Liver (tissue), 9 donors: ENCODE data around the gene TMEM115. TPM values are rescaled to one million over a fixed set of nuclear protein-coding genes. Genes with fewer than 3 reads are reported as not detected.
A peak's percentile ranks its signal among the peaks of the same experiment; 100 is the strongest.

Experiments
- DNase-seq: peaks from one replicate; pipeline ENCODE4 v3.0.0-alpha.2; 2017; ENCODE audit warnings: low spot score
- H3K27ac ChIP-seq, 2 donors: one replicate each; pipeline ENCODE4 v1.7.0; 2013; ENCODE audit warnings: inconsistent platforms in 2 of 2, low read length in 2 of 2, control low read depth in 1 of 2, low read depth in 1 of 2, mild to moderate bottlenecking in 1 of 2
- H3K27me3 ChIP-seq, 4 donors: one replicate each; pipeline versions ENCODE4 v1.6.1 to v1.7.0; 2013; ENCODE audit warnings: low read length in 3 of 4, inconsistent platforms in 1 of 4, mild to moderate bottlenecking in 1 of 4, moderate library complexity in 1 of 4; ENCODE audit not compliant: control insufficient read depth in 4 of 4, insufficient read depth in 4 of 4
- H3K36me3 ChIP-seq, 4 donors: one replicate each; pipeline versions ENCODE4 v1.6.1 to v1.7.0; 2013; ENCODE audit warnings: low read length in 3 of 4, mild to moderate bottlenecking in 3 of 4, low read depth in 1 of 4, moderate library complexity in 1 of 4; ENCODE audit not compliant: control insufficient read depth in 4 of 4, insufficient read depth in 3 of 4
- H3K4me1 ChIP-seq, 4 donors: one replicate each; pipeline versions ENCODE4 v1.6.1 to v1.7.0; 2013; ENCODE audit warnings: low read length in 3 of 4, mild to moderate bottlenecking in 3 of 4, moderate library complexity in 1 of 4; ENCODE audit not compliant: control insufficient read depth in 4 of 4, insufficient read depth in 4 of 4
- H3K4me3 ChIP-seq, 3 donors: one replicate each; pipeline versions ENCODE4 v1.6.1 to v1.7.0; 2013; ENCODE audit warnings: low read length in 3 of 3, control low read depth in 1 of 3, low read depth in 1 of 3, mild to moderate bottlenecking in 1 of 3
- H3K9ac ChIP-seq, 2 donors: one replicate each; pipeline ENCODE4 v1.7.0; 2013; ENCODE audit warnings: low read length in 2 of 2, mild to moderate bottlenecking in 2 of 2, moderate library complexity in 2 of 2, control low read depth in 1 of 2, low read depth in 1 of 2
- H3K9me3 ChIP-seq, 4 donors: one replicate each; pipeline versions ENCODE4 v1.6.1 to v1.7.0; 2013; ENCODE audit warnings: low read length in 3 of 4; ENCODE audit not compliant: control insufficient read depth in 4 of 4
- ATF3 ChIP-seq: IDR thresholded peaks from 2 replicates; pipeline ENCODE4 v1.6.1; 2016; ENCODE audit warnings: antibody characterized with exemption
- CTCF ChIP-seq: fragments of 150-350 bp; IDR thresholded peaks from 2 replicates; pipeline ENCODE4 v1.5.1; 2017; ENCODE audit warnings: improper control_type of control experiment, low read depth, low read length; ENCODE audit not compliant: missing input control
- EGR1 ChIP-seq, 2 donors: IDR thresholded peaks; 2 replicates each; pipeline ENCODE4 v1.6.1; 2016 to 2018; ENCODE audit warnings: antibody characterized with exemption in 2 of 2, low read depth in 2 of 2
- FOXA1 ChIP-seq: IDR thresholded peaks from 2 replicates; pipeline ENCODE4 v1.6.1; 2016; ENCODE audit warnings: antibody characterized with exemption
- FOXA2 ChIP-seq: IDR thresholded peaks from 2 replicates; pipeline ENCODE4 v1.6.1; 2016; ENCODE audit warnings: antibody characterized with exemption
- GABPA ChIP-seq, 2 donors: IDR thresholded peaks in 1 of 2; conservative IDR thresholded peaks in 1 of 2; 2 replicates each; pipeline ENCODE4 v1.6.1; 2016; ENCODE audit warnings: antibody characterized with exemption in 2 of 2, mild to moderate bottlenecking in 1 of 2, moderate library complexity in 1 of 2
- HNF4G ChIP-seq: IDR thresholded peaks from 2 replicates; pipeline ENCODE4 v1.6.1; 2016; ENCODE audit warnings: antibody characterized with exemption
- JUND ChIP-seq, 2 donors: IDR thresholded peaks; 2 replicates each; pipeline ENCODE4 v1.6.1; 2016; ENCODE audit warnings: antibody characterized with exemption in 2 of 2
- MAX ChIP-seq: IDR thresholded peaks from 2 replicates; pipeline ENCODE4 v1.6.1; 2016; ENCODE audit warnings: antibody characterized with exemption
- NR2F2 ChIP-seq: IDR thresholded peaks from 2 replicates; pipeline ENCODE4 v1.6.1; 2016; ENCODE audit warnings: antibody characterized with exemption
- RAD21 ChIP-seq, 2 donors: IDR thresholded peaks; 2 replicates each; pipeline ENCODE4 v1.6.1; 2016; ENCODE audit warnings: antibody characterized with exemption in 2 of 2, mild to moderate bottlenecking in 2 of 2
- REST ChIP-seq: IDR thresholded peaks from 2 replicates; pipeline ENCODE4 v1.6.1; 2016; ENCODE audit warnings: antibody characterized with exemption, mild to moderate bottlenecking
- RXRA ChIP-seq, 2 donors: IDR thresholded peaks; 2 replicates each; pipeline ENCODE4 v1.6.1; 2017 to 2018; ENCODE audit warnings: antibody characterized with exemption in 2 of 2, mild to moderate bottlenecking in 1 of 2
- SP1 ChIP-seq: IDR thresholded peaks from 2 replicates; pipeline ENCODE4 v1.6.1; 2018; ENCODE audit warnings: antibody characterized with exemption, mild to moderate bottlenecking
- TAF1 ChIP-seq: conservative IDR thresholded peaks from 2 replicates; pipeline ENCODE4 v1.6.1; 2016; ENCODE audit warnings: antibody characterized with exemption, mild to moderate bottlenecking
- YY1 ChIP-seq: IDR thresholded peaks from 2 replicates; pipeline ENCODE4 v1.6.1; 2016; ENCODE audit warnings: antibody characterized with exemption, mild to moderate bottlenecking
- ZBTB33 ChIP-seq: IDR thresholded peaks from 2 replicates; pipeline ENCODE4 v1.6.1; 2016; ENCODE audit warnings: antibody characterized with exemption
- WGBS: extraction: QIAGEN DNeasy Blood & Tissue Kit; methylation state at CpG from one replicate; pipeline ENCODE4 v1.1.7; 2013; 5-methylcytosine and 5-hydroxymethylcytosine counted together
- polyA plus RNA-seq, 2 donors: library from polyadenylated mRNA; stranded (reverse) in 1 of 2; unstranded in 1 of 2; fragments of 200-250 nt in 1 of 2; fragments of >200 nt in 1 of 2; fragmentation: Nextera tagmentation in 1 of 2; extraction: Ambion mirVana in 1 of 2; gene quantifications; one replicate each; pipeline versions ENCODE4 v1.2.1 to v1.2.3, GENCODE V29; 2013 to 2015
- total RNA-seq, 2 donors: library from RNA; depleted of rRNA; stranded (reverse); fragments of >200 nt; gene quantifications; one replicate each; pipeline ENCODE4 v1.2.3, GENCODE V29; 2014
- donor health status: healthy.
- donor health status: healthy.
- donor health status: healthy.
- donor health status: healthy.
- donor health status: healthy.

The TMEM115 gene
- total and polyA plus RNA-seq, 4 donors = 18.6 to 23.0 (median 19.8) TPM

- TF ChIP-seq HNF4G (no peak), MAX (no peak), SP1 (no peak), FOXA1 (no peak), YY1 (no peak), JUND (IDR thresholded peaks at IDR 0.05) (no peak), FOXA2 (no peak), RXRA (IDR thresholded peaks at IDR 0.05) (no peak), REST (no peak), ZBTB33 (no peak), CTCF (no peak), NR2F2 (no peak), RAD21 (IDR thresholded peaks at IDR 0.05) (no peak), TAF1 (no peak), EGR1 (IDR thresholded peaks at IDR 0.05; ENCODE audit: low read depth in 2 of 2) (no peak), ATF3 (no peak), GABPA (IDR thresholded peaks at IDR 0.05 in 1 of 2, conservative IDR thresholded peaks at IDR 0.05 in 1 of 2) (no peak)
- H3K9ac ChIP-seq = peak overlapping the region; percentile 86 to 90
- H3K4me1 ChIP-seq = peaks cover 14 to 66% (median 43%) of the 10 kb centered on the region in 4 donors
- H3K4me3 ChIP-seq = peak overlapping the region; percentile 67 to 90 (median 79)
- H3K36me3 ChIP-seq = peaks cover 11 to 26% (median 14%) of the 10 kb centered on the region in 4 donors
- H3K27me3 ChIP-seq = no peaks in the 10 kb centered on the region
- no peak for DNase-seq
- 10% methylated on average over 7 of the region's 7 CpGs for WGBS
- H3K27ac ChIP-seq = peak overlapping the region; percentile 97 to 98
- no peaks in the 10 kb centered on the region for H3K9me3 ChIP-seq
Observed at GRCh38 chr3:50350213-50350526, 9.2 kb downstream of the TMEM115 start.
